ENCODE results near the gene WHAMM. TPM values are rescaled to one million over a fixed set of nuclear protein-coding genes. Genes with fewer than 3 reads are reported as not detected.

The WHAMM gene
- total and polyA plus RNA-seq, 4 donors = 4.4 to 9.8 (median 7.3) TPM

Other genes with a start within 250 kb of the WHAMM start
- gene CPEB1, start 162.3 kb upstream of the WHAMM start, total RNA-seq = 10 to 100 TPM in 1 of 2 donors, 1 to 10 TPM in 1; 5.1 to 11.0 TPM
- 1 to 10 TPM; 8.1 to 8.2 TPM for gene CPEB1, start 162.3 kb upstream of the WHAMM start, polyA plus RNA-seq (ENCODE audit: insufficient read length in 2 of 2)
- gene AP3B2, start 99.8 kb upstream of the WHAMM start, total RNA-seq = 10 to 100 TPM; 19.3 to 36.4 TPM
- 100 to 1,000 TPM; 107 to 138 TPM for gene AP3B2, start 99.8 kb upstream of the WHAMM start, polyA plus RNA-seq (ENCODE audit: insufficient read length in 2 of 2)
- gene FSD2, start 3.6 kb upstream of the WHAMM start, total RNA-seq = under 1 TPM in 1 of 2 donors, not detected in 1; 0.06 TPM
- gene FSD2, start 3.6 kb upstream of the WHAMM start, polyA plus RNA-seq (ENCODE audit: insufficient read length in 2 of 2) = under 1 TPM; 0.36 to 0.63 TPM
- 10 to 100 TPM; 29.6 to 36.0 TPM for gene HOMER2, start 143.1 kb downstream of the WHAMM start, total RNA-seq
- gene HOMER2, start 143.1 kb downstream of the WHAMM start, polyA plus RNA-seq (ENCODE audit: insufficient read length in 2 of 2) = 10 to 100 TPM; 22.4 to 25.9 TPM
- 10 to 100 TPM; 26.8 to 35.5 TPM for gene RAMAC, start 176.6 kb downstream of the WHAMM start, total RNA-seq
- 10 to 100 TPM; 31.8 to 35.6 TPM for gene RAMAC, start 176.6 kb downstream of the WHAMM start, polyA plus RNA-seq (ENCODE audit: insufficient read length in 2 of 2)
- 10 to 100 TPM; 11.3 to 18.6 TPM for gene C15orf40, start 202.0 kb downstream of the WHAMM start, total RNA-seq
- 10 to 100 TPM; 19.8 to 20.8 TPM for gene C15orf40, start 202.0 kb downstream of the WHAMM start, polyA plus RNA-seq (ENCODE audit: insufficient read length in 2 of 2)

All from spinal cord (tissue), 4 donors.